Liver (tissue), 9 donors: ENCODE measurements around the gene ISG20L2. TPM values are rescaled to one million over a fixed set of nuclear protein-coding genes. Genes with fewer than 3 reads are reported as not detected.

Experiments
- DNase-seq: peaks from one replicate; pipeline ENCODE4 v3.0.0-alpha.2; 2017; ENCODE audit warnings: low spot score
- H3K27ac ChIP-seq, 2 donors: one replicate each; pipeline ENCODE4 v1.7.0; 2013; ENCODE audit warnings: inconsistent platforms in 2 of 2, low read length in 2 of 2, control low read depth in 1 of 2, low read depth in 1 of 2, mild to moderate bottlenecking in 1 of 2
- H3K27me3 ChIP-seq, 4 donors: one replicate each; pipeline versions ENCODE4 v1.6.1 to v1.7.0; 2013; ENCODE audit warnings: low read length in 3 of 4, inconsistent platforms in 1 of 4, mild to moderate bottlenecking in 1 of 4, moderate library complexity in 1 of 4; ENCODE audit not compliant: control insufficient read depth in 4 of 4, insufficient read depth in 4 of 4
- H3K36me3 ChIP-seq, 4 donors: one replicate each; pipeline versions ENCODE4 v1.6.1 to v1.7.0; 2013; ENCODE audit warnings: low read length in 3 of 4, mild to moderate bottlenecking in 3 of 4, low read depth in 1 of 4, moderate library complexity in 1 of 4; ENCODE audit not compliant: control insufficient read depth in 4 of 4, insufficient read depth in 3 of 4
- H3K4me1 ChIP-seq, 4 donors: one replicate each; pipeline versions ENCODE4 v1.6.1 to v1.7.0; 2013; ENCODE audit warnings: low read length in 3 of 4, mild to moderate bottlenecking in 3 of 4, moderate library complexity in 1 of 4; ENCODE audit not compliant: control insufficient read depth in 4 of 4, insufficient read depth in 4 of 4
- H3K4me3 ChIP-seq, 3 donors: one replicate each; pipeline versions ENCODE4 v1.6.1 to v1.7.0; 2013; ENCODE audit warnings: low read length in 3 of 3, control low read depth in 1 of 3, low read depth in 1 of 3, mild to moderate bottlenecking in 1 of 3
- H3K9ac ChIP-seq, 2 donors: one replicate each; pipeline ENCODE4 v1.7.0; 2013; ENCODE audit warnings: low read length in 2 of 2, mild to moderate bottlenecking in 2 of 2, moderate library complexity in 2 of 2, control low read depth in 1 of 2, low read depth in 1 of 2
- H3K9me3 ChIP-seq, 4 donors: one replicate each; pipeline versions ENCODE4 v1.6.1 to v1.7.0; 2013; ENCODE audit warnings: low read length in 3 of 4; ENCODE audit not compliant: control insufficient read depth in 4 of 4
- ATF3 ChIP-seq: IDR thresholded peaks from 2 replicates; pipeline ENCODE4 v1.6.1; 2016; ENCODE audit warnings: antibody characterized with exemption
- CTCF ChIP-seq: fragments of 150-350 bp; IDR thresholded peaks from 2 replicates; pipeline ENCODE4 v1.5.1; 2017; ENCODE audit warnings: improper control_type of control experiment, low read depth, low read length; ENCODE audit not compliant: missing input control
- EGR1 ChIP-seq, 2 donors: IDR thresholded peaks; 2 replicates each; pipeline ENCODE4 v1.6.1; 2016 to 2018; ENCODE audit warnings: antibody characterized with exemption in 2 of 2, low read depth in 2 of 2
- FOXA1 ChIP-seq: IDR thresholded peaks from 2 replicates; pipeline ENCODE4 v1.6.1; 2016; ENCODE audit warnings: antibody characterized with exemption
- FOXA2 ChIP-seq: IDR thresholded peaks from 2 replicates; pipeline ENCODE4 v1.6.1; 2016; ENCODE audit warnings: antibody characterized with exemption
- GABPA ChIP-seq, 2 donors: IDR thresholded peaks in 1 of 2; conservative IDR thresholded peaks in 1 of 2; 2 replicates each; pipeline ENCODE4 v1.6.1; 2016; ENCODE audit warnings: antibody characterized with exemption in 2 of 2, mild to moderate bottlenecking in 1 of 2, moderate library complexity in 1 of 2
- HNF4A ChIP-seq, 2 donors: conservative IDR thresholded peaks; 2 replicates each; pipeline ENCODE4 v1.6.1; 2016; ENCODE audit warnings: antibody characterized with exemption in 2 of 2, mild to moderate bottlenecking in 2 of 2
- HNF4G ChIP-seq: IDR thresholded peaks from 2 replicates; pipeline ENCODE4 v1.6.1; 2016; ENCODE audit warnings: antibody characterized with exemption
- JUND ChIP-seq, 2 donors: IDR thresholded peaks; 2 replicates each; pipeline ENCODE4 v1.6.1; 2016; ENCODE audit warnings: antibody characterized with exemption in 2 of 2
- MAX ChIP-seq: IDR thresholded peaks from 2 replicates; pipeline ENCODE4 v1.6.1; 2016; ENCODE audit warnings: antibody characterized with exemption
- NR2F2 ChIP-seq: IDR thresholded peaks from 2 replicates; pipeline ENCODE4 v1.6.1; 2016; ENCODE audit warnings: antibody characterized with exemption
- RAD21 ChIP-seq, 2 donors: IDR thresholded peaks; 2 replicates each; pipeline ENCODE4 v1.6.1; 2016; ENCODE audit warnings: antibody characterized with exemption in 2 of 2, mild to moderate bottlenecking in 2 of 2
- REST ChIP-seq: IDR thresholded peaks from 2 replicates; pipeline ENCODE4 v1.6.1; 2016; ENCODE audit warnings: antibody characterized with exemption, mild to moderate bottlenecking
- RXRA ChIP-seq, 2 donors: IDR thresholded peaks; 2 replicates each; pipeline ENCODE4 v1.6.1; 2017 to 2018; ENCODE audit warnings: antibody characterized with exemption in 2 of 2, mild to moderate bottlenecking in 1 of 2
- SP1 ChIP-seq: IDR thresholded peaks from 2 replicates; pipeline ENCODE4 v1.6.1; 2018; ENCODE audit warnings: antibody characterized with exemption, mild to moderate bottlenecking
- TAF1 ChIP-seq: conservative IDR thresholded peaks from 2 replicates; pipeline ENCODE4 v1.6.1; 2016; ENCODE audit warnings: antibody characterized with exemption, mild to moderate bottlenecking
- YY1 ChIP-seq: IDR thresholded peaks from 2 replicates; pipeline ENCODE4 v1.6.1; 2016; ENCODE audit warnings: antibody characterized with exemption, mild to moderate bottlenecking
- ZBTB33 ChIP-seq: IDR thresholded peaks from 2 replicates; pipeline ENCODE4 v1.6.1; 2016; ENCODE audit warnings: antibody characterized with exemption
- WGBS: extraction: QIAGEN DNeasy Blood & Tissue Kit; methylation state at CpG from one replicate; pipeline ENCODE4 v1.1.7; 2013; 5-methylcytosine and 5-hydroxymethylcytosine counted together
- polyA plus RNA-seq, 2 donors: library from polyadenylated mRNA; stranded (reverse) in 1 of 2; unstranded in 1 of 2; fragments of 200-250 nt in 1 of 2; fragments of >200 nt in 1 of 2; fragmentation: Nextera tagmentation in 1 of 2; extraction: Ambion mirVana in 1 of 2; gene quantifications; one replicate each; pipeline versions ENCODE4 v1.2.1 to v1.2.3, GENCODE V29; 2013 to 2015
- total RNA-seq, 2 donors: library from RNA; depleted of rRNA; stranded (reverse); fragments of >200 nt; gene quantifications; one replicate each; pipeline ENCODE4 v1.2.3, GENCODE V29; 2014
- donor health status: healthy.
- donor health status: healthy.
- donor health status: healthy.
- donor health status: healthy.
- donor health status: healthy.

ISG20L2 gene
- total and polyA plus RNA-seq, 4 donors: 5.6 to 9.9 (median 6.7) TPM

- Histone ChIP-seq H3K9me3 (no peaks in the 10 kb centered on the region), H3K36me3 (peaks cover 4 to 24% (median 15%) of the 10 kb centered on the region in 4 donors), H3K4me3 (peak overlapping the region in 1 of 3 donors; percentile 99), H3K27ac (no peak overlapping the region), H3K4me1 (peaks cover 6 to 37% (median 35%) of the 10 kb centered on the region in 4 donors), H3K9ac (peak overlapping the region in 1 of 2 donors; percentile 80), H3K27me3 (no peaks in the 10 kb centered on the region)
- TF ChIP-seq GABPA (IDR thresholded peaks at IDR 0.05 in 1 of 2, conservative IDR thresholded peaks at IDR 0.05 in 1 of 2): no peak
- TF ChIP-seq YY1: no peak
- TF ChIP-seq CTCF: peak; percentile 44
- no peak for TF ChIP-seq ATF3
- TF ChIP-seq RAD21 (IDR thresholded peaks at IDR 0.05): peak; percentile 64 to 76
- no peak for TF ChIP-seq NR2F2
- DNase-seq: peak; percentile 72
- WGBS: 58% methylated on average over 15 of the region's 15 CpGs
These were observed 1.9 kb downstream of the ISG20L2 start for GRCh38 chr1:156726549-156727226.

GRCh38 chr1:156725683-156726280 is 2.8 kb downstream of the ISG20L2 start:
- DNase-seq: peak; percentile 89
- Histone ChIP-seq H3K27me3 (no peaks in the 10 kb centered on the region), H3K4me1 (peaks cover 6 to 37% (median 36%) of the 10 kb centered on the region in 4 donors), H3K36me3 (peaks cover 5 to 32% (median 24%) of the 10 kb centered on the region in 4 donors), H3K9ac (peak overlapping the region; percentile 1 to 25), H3K4me3 (peak overlapping the region; percentile 3 to 38 (median 18)), H3K27ac (no peak overlapping the region), H3K9me3 (no peaks in the 10 kb centered on the region)
- WGBS: 15% methylated on average over 18 of the region's 18 CpGs
- TF ChIP-seq TAF1 (no peak), SP1 (peak; percentile 65), YY1 (peak; percentile 33), JUND (IDR thresholded peaks at IDR 0.05) (no peak), FOXA1 (no peak), RXRA (IDR thresholded peaks at IDR 0.05) (peak; percentile 37 to 72), RAD21 (IDR thresholded peaks at IDR 0.05) (peak; percentile 94 to 97), ATF3 (no peak), CTCF (peak; percentile 97), NR2F2 (peak; percentile 36), GABPA (IDR thresholded peaks at IDR 0.05 in 1 of 2, conservative IDR thresholded peaks at IDR 0.05 in 1 of 2) (peak; percentile 32 to 81), MAX (peak; percentile 59), FOXA2 (no peak), ZBTB33 (no peak), EGR1 (IDR thresholded peaks at IDR 0.05; ENCODE audit: low read depth in 2 of 2) (no peak), HNF4A (conservative IDR thresholded peaks at IDR 0.05) (peak; percentile 70 to 85), REST (no peak), HNF4G (peak; percentile 16)
